ENCODE results near the gene PPARD. TPM values are rescaled to one million over a fixed set of nuclear protein-coding genes. Genes with fewer than 3 reads are reported as not detected.

PPARD gene
- total RNA-seq, 1 experiment from 2014 or later: 38.4 TPM

GRCh38 chr6:35319346-35320030 lies 22.9 kb upstream of the PPARD start:
- peaks cover 10 to 11% of the 10 kb centered on the region in 2 experiments; a peak in 2 of 4 replicates for H3K36me3 ChIP-seq (ENCODE audit: control insufficient read depth in 1 of 2, insufficient read depth in 2 of 2, low read length in 2 of 2)
- H4K20me1 ChIP-seq (ENCODE audit: insufficient read depth): no peaks in the 10 kb centered on the region
- no peaks in the 10 kb centered on the region for H3K9me2 ChIP-seq (ENCODE audit: insufficient read depth)
- H3K9me3 ChIP-seq (ENCODE audit: control insufficient read depth in 1 of 2, insufficient read depth in 1 of 2, low read depth in 1 of 2, low read length in 2 of 2): no peaks in the 10 kb centered on the region
- no peaks in the 10 kb centered on the region for H3K27me3 ChIP-seq (ENCODE audit: insufficient read depth, low read length)
- TF ChIP-seq, protein P1, sequence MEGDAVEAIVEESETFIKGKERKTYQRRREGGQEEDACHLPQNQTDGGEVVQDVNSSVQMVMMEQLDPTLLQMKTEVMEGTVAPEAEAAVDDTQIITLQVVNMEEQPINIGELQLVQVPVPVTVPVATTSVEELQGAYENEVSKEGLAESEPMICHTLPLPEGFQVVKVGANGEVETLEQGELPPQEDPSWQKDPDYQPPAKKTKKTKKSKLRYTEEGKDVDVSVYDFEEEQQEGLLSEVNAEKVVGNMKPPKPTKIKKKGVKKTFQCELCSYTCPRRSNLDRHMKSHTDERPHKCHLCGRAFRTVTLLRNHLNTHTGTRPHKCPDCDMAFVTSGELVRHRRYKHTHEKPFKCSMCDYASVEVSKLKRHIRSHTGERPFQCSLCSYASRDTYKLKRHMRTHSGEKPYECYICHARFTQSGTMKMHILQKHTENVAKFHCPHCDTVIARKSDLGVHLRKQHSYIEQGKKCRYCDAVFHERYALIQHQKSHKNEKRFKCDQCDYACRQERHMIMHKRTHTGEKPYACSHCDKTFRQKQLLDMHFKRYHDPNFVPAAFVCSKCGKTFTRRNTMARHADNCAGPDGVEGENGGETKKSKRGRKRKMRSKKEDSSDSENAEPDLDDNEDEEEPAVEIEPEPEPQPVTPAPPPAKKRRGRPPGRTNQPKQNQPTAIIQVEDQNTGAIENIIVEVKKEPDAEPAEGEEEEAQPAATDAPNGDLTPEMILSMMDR (IDR thresholded peaks at IDR 0.05 in 2 of 3, conservative IDR thresholded peaks at IDR 0.05 in 1 of 3; ENCODE audit: borderline replicate concordance in 1 of 3, insufficient read depth in 1 of 3, low read depth in 2 of 3, low read length in 2 of 3): no peak
- no peak for TF ChIP-seq EZH2 (IDR thresholded peaks at IDR 0.05)
- TF ChIP-seq ZFX (IDR thresholded peaks at IDR 0.05): no peak
- no peak for TF ChIP-seq POLR2AphosphoS5 (IDR thresholded peaks at IDR 0.05; ENCODE audit: low read depth, low read length)
- no peak for TF ChIP-seq POLR2A (IDR thresholded peaks at IDR 0.05; ENCODE audit: borderline replicate concordance, extremely low read depth, insufficient read depth, insufficient read length)
- TF ChIP-seq ELF1 (IDR thresholded peaks at IDR 0.05; ENCODE audit: borderline replicate concordance, low read depth): no peak
- TF ChIP-seq EGR1 (IDR thresholded peaks at IDR 0.05; ENCODE audit: low read depth): no peak
- no peak for TF ChIP-seq RAD21 (IDR thresholded peaks at IDR 0.05; ENCODE audit: low read depth)
- TF ChIP-seq ZNF274 (IDR thresholded peaks at IDR 0.05; ENCODE audit: low read depth, low read length): no peak
- TF ChIP-seq, protein P2, sequence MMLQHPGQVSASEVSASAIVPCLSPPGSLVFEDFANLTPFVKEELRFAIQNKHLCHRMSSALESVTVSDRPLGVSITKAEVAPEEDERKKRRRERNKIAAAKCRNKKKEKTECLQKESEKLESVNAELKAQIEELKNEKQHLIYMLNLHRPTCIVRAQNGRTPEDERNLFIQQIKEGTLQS (IDR thresholded peaks at IDR 0.05): no peak
- TF ChIP-seq JUND (IDR thresholded peaks at IDR 0.05): no peak
- no peak for TF ChIP-seq REST (IDR thresholded peaks at IDR 0.05; ENCODE audit: low read depth)
- no peak for TF ChIP-seq FOSL1 (IDR thresholded peaks at IDR 0.05; ENCODE audit: low read depth)
- TF ChIP-seq TCF7L2 (IDR thresholded peaks at IDR 0.05; ENCODE audit: borderline replicate concordance, extremely low read depth, insufficient read depth, insufficient read length): no peak
- no peak for TF ChIP-seq MAX (IDR thresholded peaks at IDR 0.05)
- TF ChIP-seq CBX3 (IDR thresholded peaks at IDR 0.05; ENCODE audit: low read depth): no peak
- BruUV-seq (replicated peaks): no TSS peak
- POLR2A ChIA-PET: no interaction called here
- H3K27ac ChIP-seq (ENCODE audit: low read depth, low read length): no peak overlapping the region
- H2AFZ ChIP-seq (ENCODE audit: low read depth, low read length, poor library complexity, severe bottlenecking): no peak overlapping the region
- ATAC-seq (no peak), DNase-seq (ENCODE audit: low read depth, low spot score) (no peak)
- no peak overlapping the region for H3K9ac ChIP-seq (ENCODE audit: low read length)
- H3K4me1 ChIP-seq (ENCODE audit: control insufficient read depth in 1 of 2, insufficient read depth in 2 of 2, low read length in 2 of 2): no peaks in the 10 kb centered on the region
- H3K4me3 ChIP-seq (replicated peaks in 1 of 2; ENCODE audit: low read depth in 1 of 2, low read length in 2 of 2): no peak overlapping the region
- H3K4me2 ChIP-seq (ENCODE audit: low read length): no peak overlapping the region
- no peaks in the 10 kb centered on the region for H3K79me2 ChIP-seq (ENCODE audit: insufficient read depth, low read length)
- RAD21 ChIA-PET (ENCODE audit: low non-redundant PET in 1 of 2, low total read pairs in 2 of 2, uncharacterized antibody in 2 of 2, unreplicated experiment in 2 of 2): no interaction called here
- intact Hi-C loops (cut with micrococcal nuclease): no loop called here
- CTCF ChIA-PET: no interaction called here
